Activated gamma-delta T cell treated with anti-CD3 and anti-CD28 coated beads, Interleukin-2, amount 50 U/mL, for 16 hours (primary cell): ENCODE measurements around the gene MED22.
"Not testable (repeated sequence)": the region's sequence is repeated elsewhere in the genome, so short reads cannot be mapped to it uniquely, and the experiment has no call there.

Experiments used
- DNase-seq: peaks from one replicate; pipeline ENCODE4 v3.0.0-alpha.2; 2020; ENCODE audit warnings: low read depth

Gene MED22

DNA sequence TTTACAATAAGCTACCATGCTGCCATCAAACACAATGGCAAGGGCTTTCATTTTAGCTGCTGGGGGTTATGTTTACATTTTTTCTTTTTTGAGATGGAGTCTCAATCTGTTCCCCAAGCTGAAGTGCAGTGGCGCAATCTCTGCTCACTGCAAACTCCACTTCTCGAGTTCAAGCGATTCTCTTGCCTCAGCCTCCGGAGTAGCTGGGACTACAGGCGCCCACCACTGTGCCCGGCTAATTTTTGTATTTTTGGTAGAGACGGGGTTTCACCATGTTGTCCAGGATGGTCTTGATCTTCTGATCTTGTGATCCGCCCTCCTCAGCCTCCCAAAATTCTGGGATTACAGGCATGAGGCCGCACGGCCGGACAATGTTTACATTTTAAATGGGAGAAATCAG, 13.0 kb downstream of the MED22 start:
- not testable (repeated sequence) for DNase-seq

- no peak for DNase-seq
These were observed 13.8 kb downstream of the MED22 start for GRCh38 chr9:133334161-133334560.

- no peak for DNase-seq
These were observed 14.4 kb downstream of the MED22 start for GRCh38 chr9:133333566-133333965.

- DNase-seq, result no peak
These were observed 14.9 kb downstream of the MED22 start for GRCh38 chr9:133333011-133333410.

DNA sequence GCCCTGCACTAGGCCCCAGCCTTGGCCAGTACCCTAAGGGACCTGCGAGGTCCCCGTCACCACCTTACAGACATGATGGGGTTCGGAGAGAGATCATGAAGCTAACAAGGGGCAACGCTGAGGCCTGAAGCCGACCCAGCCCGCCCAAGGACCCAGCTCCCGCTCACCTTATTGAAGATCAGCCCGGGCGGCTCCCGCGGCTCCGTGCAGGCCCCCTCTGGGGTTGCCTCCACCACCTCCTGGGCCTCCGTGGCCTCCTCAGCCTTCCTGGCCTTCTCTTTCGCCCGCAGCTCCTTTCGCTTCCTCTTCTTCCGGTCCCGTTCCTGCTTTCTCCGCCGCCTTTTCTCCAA, 15.6 kb downstream of the MED22 start:
- no peak for DNase-seq

GRCh38 chr9:133331641-133332380, 16.1 kb downstream of the MED22 start:
- no peak for DNase-seq

- DNase-seq, result no peak
These were observed 16.7 kb downstream of the MED22 start for GRCh38 chr9:133331221-133331620.

DNA sequence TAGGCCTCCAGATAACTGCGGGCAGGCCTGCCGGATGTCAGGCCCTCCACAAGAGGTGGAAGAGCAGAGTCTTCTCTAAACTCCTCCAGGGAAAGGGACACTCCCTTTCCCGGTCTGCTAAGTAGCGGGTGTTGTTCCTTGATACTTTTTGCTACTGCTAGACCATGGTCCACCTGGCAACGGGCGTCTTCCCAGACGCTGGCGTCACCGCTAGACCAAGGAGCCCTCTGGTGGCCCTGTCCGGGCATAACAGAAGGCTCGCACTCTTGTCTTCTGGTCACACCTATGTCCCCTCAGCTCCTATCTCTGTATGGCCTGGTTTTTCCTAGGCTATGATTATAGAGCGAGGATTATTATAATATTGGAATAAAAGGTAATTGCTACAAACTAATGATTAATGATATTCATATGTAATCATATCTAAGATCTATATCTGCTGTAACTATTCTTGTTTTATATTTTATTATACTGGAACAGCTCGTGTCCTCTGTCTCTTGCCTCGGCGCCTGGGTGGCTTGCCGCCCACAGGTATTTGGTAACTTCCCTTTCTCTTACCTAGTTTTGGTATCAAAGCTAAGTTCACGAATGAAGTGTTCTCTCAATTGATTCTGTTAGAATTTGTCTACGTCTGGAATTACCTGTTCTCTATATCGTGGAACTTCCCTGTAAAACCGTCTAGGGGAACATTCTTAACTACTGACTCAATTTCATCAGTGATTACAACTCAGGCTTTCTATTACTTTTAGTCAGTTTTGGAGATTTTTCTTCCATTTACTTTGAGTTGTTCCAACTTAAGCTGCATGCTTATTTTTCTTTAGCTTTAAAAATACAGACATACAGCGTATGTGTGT, 18.4 kb downstream of the MED22 start:
- DNase-seq, result not testable (repeated sequence)

- DNase-seq, result no peak
These were observed 20.0 kb downstream of the MED22 start for GRCh38 chr9:133327834-133328484.

DNA sequence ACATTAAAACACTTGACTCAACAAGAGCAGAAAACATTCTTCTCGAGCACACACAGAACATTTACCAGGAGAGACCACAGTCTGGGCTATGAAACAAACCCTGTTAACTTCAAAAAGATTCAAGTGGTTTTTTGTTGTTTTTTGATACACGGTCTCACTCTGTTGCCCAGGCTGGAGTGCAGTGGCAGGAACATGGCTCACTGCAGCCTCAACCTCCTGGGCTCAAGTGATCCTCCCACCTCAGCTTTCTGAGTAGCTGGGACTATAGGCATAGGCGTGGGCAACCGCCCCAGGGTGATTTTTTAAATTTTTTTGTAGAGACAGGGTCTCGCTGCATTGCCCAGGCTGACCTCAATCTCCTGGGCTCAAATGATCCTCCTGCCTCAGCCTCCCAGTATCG, 20.9 kb downstream of the MED22 start:
- not testable (repeated sequence) for DNase-seq

- DNase-seq, result no peak
These were observed 23.8 kb downstream of the MED22 start for GRCh38 chr9:133323991-133324703.

- DNase-seq, result no peak
These were observed 24.7 kb downstream of the MED22 start for GRCh38 chr9:133323211-133323610.

GRCh38 chr9:133322701-133323100, 25.2 kb downstream of the MED22 start:
- DNase-seq, result no peak

DNA sequence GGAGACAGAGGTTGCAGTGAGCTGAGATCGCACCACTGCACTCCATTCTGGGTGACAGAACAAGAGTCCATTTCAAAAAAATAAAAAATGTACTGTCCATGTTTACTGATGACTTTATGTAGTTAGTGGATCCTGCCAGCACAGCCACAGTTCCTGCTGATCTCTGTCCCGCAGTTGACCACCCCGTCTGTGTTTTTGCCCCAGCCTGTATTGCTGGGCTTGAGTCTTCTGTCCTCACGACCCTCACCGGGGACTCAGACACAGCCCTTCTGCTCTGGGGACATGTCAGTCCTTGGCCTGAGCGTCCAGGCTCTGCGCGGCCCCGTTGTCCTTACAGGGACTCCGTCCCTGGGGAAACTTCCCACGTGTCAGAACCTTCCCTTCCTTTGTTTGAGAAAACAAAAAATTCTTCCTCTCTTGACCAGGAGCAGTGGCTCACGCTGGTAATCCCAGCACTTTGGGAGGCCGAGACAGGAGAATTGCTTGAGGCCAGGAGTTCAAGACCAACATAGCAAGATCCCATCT, 26.5 kb downstream of the MED22 start:
- no peak for DNase-seq

GRCh38 chr9:133320421-133320881, 27.5 kb downstream of the MED22 start:
- no peak for DNase-seq

- DNase-seq, result not testable (repeated sequence)
These were observed 30.4 kb downstream of the MED22 start for GRCh38 chr9:133317551-133317950.

DNA sequence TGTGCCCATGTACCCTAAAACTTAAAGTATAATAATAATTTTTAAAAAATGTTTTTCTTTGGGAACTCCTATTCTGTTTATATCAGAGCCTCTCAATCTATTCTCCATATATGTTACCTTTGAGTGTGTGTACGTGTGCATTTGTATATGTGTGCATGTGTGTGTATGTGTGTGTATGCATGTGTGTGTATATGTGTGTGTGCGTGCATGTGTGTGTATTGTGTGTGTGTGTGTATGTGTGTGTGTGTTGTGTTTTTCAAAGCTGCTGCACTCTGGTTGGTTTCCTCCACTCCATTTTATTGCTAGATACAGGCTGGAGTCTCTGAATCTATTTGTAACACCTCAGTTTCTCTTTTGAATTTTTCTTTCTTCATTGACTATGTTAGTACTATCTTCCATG, 31.9 kb downstream of the MED22 start:
- DNase-seq, result no peak

DNA sequence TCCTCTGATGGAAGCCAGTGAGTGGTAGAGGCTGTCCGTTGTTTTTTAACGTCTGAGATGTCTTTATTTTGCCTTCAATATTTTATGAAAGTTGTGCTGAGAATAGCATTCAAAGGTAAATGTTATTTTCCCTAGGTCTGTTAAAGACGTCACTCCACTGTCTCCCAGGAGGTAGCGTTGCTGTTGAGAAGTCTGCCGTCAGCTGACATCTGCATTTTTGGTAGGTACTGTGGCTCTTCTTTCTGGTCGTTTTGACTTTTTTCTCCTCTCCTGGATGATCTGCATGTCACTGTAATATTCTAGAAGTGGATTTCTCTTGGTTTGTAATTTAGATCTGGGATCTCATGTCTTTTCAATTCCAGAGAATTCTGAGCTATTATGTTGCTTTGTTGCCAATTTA, 38.3 kb downstream of the MED22 start:
- no peak for DNase-seq

DNA sequence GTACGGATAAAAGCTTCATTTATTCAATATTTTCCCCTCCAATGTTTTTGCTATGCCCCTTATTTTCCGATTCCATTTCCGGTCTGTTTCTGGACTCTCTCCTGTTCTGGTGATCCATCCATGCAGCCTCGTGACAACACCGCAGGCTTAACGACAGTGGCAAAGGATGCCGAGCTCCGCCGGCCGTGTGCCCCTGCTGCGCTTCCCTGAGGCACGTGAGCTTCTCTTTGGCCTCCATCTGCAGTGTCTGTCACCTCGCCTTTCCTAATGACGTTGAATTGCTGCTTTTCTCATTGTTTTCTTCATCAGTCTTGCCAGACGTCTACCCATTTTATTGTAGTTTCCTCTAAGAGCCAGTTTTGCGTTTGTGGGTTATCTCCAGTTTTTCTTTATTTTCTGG, 40.6 kb downstream of the MED22 start:
- no peak for DNase-seq

DNA sequence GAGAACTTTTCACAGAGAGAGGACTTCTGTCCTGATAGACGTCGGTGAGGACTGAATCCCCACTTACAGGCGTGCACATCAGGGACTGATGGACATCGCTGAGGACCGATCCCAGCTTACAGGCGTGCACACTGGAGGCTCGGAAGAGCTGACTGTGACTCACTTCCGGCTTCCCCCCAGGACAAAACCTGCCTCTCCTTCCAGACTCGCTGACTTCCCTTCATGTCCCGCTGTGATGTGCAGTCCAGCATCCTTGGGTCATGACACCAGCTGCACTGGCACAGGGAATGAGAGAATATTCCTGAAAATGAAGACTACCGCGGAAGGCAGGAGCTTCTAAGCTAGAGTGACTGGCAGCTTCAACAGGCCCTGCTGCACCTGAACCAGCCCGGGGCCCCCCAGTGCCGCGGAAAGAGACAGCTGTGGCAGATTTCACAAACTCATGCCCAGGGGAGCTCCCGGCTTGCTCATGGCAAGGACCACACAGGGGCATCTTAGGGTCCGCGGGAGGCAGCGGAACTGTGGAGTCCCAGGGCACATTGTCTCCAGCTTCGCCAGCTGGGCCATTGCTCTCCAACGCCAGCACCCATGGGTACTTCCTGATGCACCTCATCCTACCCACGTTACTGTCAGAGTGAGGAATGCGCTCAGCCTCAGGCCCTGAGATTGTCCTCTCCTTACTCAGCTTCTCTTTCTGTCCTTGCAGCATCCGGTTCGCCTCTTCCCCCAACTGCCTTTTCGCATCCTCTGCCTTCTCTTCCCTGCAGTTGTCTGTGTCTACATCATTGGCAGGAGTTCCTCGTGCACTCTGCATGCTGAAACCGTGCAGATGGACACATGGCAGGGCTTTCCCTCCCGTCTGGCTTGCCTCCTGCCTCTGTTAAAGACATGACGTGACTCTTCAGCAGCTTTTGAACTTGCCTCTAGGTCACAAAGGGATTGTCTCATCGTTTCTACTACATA, 41.4 kb downstream of the MED22 start:
- no peak for DNase-seq

GRCh38 chr9:133305731-133306130, 42.2 kb downstream of the MED22 start:
- DNase-seq, result no peak
